Iris pigment epithelial cell (primary cell): Measurements from ENCODE around the gene TPD52L2.

Experiments used
- DNase-seq: peaks from one replicate; pipeline ENCODE4 v3.0.0-alpha.2; 2011; ENCODE audit warnings: low read depth

Gene TPD52L2

GRCh38 chr20:63864978-63865640 lies at the start of gene TPD52L2:
Gene TPD52L2, plus strand, starts transcription at chr20:63865270. Its CDS starts 96 bp downstream, at chr20:63865366.
- DNase-seq: peak; percentile 99

DNA sequence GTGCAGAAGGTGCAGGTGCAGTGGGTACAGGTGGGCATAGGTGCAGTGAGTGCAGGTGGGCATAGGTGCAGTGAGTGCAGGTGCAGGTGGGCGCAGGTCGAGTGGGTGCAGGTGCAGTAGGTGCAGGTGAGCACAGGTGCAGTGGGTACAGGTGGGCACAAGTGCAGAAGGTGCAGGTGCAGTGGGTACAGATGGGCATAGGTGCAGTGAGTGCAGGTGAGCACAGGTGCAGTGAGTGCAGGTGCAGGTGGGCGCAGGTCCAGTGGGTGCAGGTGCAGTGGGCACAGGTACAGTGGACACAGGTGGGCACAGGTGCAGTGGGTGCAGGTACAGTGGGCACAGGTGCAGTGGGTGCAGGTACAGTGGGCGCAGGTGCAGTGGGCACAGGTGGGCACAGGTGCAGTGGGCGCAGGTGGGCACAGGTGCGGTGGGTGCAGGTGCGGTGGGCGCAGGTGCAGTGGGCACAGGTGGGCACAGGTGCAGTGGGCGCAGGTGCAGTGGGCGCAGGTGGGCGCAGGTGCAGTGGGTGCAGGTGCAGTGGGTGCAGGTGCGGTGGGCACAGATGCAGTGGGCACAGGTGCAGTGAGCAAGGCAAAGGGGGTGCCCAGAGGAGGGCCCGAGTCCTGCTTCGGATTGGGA lies 49.3 kb upstream of the TPD52L2 start:
- no peak for DNase-seq

- no peak for DNase-seq
Observed at GRCh38 chr20:63819224-63819921, 45.7 kb upstream of the TPD52L2 start.

GRCh38 chr20:63821811-63822210 lies 43.3 kb upstream of the TPD52L2 start:
- no peak for DNase-seq

- DNase-seq: no peak
Observed at GRCh38 chr20:63822276-63822696, 42.8 kb upstream of the TPD52L2 start.

DNA sequence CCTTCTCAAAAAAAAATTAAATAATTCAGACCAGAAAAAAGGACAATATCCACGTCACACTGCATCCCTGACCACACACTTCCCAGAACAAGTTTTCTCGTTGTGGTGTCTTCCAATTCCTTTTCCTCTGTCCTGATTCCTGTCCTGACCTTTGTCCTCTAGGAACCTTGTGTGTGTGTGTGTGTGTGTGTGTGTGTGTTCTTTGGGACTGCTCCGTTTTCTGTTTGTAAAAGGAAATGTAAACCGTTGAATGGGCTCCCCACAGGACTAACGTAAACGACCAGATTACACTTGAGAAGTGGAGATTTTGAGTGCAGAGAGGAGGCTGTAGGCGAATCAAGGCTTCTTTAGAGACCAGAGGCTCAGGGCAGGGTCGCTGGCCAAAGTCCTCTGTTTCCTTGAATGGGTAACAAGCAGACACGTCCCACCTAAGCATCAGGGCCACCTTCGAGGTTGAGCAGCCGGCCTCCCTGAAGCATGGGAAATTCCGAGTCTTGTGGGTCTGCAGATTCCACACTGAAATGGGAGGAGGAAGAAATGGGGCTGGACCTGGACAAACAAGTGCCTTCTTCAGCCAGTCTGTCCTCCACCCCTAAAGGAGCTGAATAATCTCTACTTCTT lies 41.3 kb upstream of the TPD52L2 start:
- no peak for DNase-seq

DNA sequence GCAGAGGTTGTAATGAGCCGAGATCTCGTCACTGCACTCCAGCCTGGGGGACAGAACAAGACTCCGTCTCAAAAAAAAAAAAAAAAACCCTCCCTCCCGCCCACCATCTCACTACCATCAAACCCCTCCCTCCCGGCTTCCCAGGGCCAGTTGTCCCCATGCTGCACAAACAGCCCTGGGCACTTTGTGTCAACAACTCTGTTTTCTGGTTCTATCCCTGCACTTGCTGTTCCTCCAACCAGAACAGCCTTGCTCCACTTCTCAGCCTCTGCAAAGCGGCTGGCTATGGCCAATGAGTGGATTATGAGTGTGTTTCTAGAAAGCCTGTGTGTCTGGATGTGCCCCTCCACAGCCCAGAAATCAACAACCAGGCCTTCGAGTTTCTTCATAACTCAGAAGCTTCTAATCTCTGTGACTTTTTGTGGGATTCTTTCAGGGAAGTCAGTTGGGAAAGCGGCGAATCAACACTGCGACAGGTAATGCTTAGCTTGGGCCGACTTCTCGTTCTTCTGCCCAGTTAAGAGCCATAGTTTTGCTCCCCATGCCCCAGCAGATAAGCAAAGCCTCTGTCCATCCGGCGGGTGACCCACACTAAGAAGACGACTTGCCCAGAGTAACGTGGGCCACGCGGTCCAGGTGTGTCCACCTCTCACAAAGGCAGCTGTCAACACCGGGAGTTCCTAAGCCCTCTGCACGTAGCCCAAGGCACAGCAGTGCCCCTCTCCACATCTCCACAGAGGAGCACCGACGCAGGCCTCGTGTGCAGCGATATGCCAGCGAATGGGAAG lies 39.5 kb upstream of the TPD52L2 start:
- no peak for DNase-seq

DNA sequence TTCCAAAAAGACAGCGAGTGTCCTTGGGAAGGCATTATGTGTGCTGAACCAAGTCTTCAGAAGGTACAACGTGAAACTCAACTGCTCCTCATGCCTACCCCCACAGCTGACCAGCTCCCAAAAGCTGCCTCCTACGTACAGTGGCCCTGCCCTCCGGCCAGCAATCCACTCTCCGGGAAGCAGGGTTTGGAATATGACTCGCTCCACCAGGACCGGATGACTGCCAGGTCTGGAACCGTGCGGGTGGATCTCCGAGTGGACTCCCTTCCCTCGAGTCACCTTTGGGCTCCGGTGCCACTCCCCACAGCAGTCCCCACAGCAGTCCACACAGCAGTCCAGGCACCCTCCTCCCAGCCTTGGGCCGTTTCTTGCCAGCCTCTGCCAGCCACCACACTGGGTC lies 38.3 kb upstream of the TPD52L2 start:
- DNase-seq: no peak

GRCh38 chr20:63828124-63828523 lies 36.9 kb upstream of the TPD52L2 start:
- DNase-seq: no peak

DNA sequence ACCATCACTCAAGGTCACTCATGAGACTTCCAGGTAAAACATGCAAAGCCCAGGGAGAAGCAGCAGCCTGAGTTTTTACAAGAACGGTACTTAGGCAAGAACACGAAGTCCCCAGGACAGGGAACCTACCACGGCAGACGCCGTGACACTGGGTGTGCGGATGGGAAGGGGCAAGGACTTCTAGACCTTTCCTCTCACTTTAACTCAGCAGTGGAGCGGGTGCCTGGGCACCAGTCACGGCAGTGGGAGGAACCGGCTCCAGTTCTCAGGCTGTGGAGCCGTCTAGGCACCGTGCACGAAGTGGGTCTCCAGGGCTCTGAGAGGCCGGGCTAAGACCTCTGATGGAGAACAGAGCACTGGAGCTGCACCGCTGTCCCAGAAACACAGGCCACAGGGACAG lies 36.5 kb upstream of the TPD52L2 start:
- no peak for DNase-seq

DNA sequence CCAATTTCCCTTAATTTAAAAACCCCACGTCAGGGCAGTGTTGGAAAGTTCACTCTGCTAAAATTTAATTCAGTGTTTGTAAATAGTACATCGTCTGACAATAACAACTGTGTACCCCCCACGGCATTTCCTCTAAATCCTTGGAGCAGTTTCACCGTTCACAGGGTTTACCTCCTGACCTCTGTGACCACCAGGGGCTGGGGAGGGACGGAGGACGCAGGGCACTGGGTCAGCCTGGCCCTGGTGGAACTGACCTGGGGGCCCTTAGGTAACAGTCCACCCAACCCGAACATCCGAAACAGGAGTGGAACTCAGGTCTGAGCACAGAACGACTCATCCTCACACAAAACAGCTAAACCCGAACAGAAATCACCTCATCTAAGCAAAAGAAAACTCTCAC lies 36.1 kb upstream of the TPD52L2 start:
- no peak for DNase-seq

- no peak for DNase-seq
Observed at GRCh38 chr20:63829603-63829944, 35.5 kb upstream of the TPD52L2 start.

GRCh38 chr20:63829945-63830835 lies 34.9 kb upstream of the TPD52L2 start:
- peak; percentile 44 for DNase-seq

DNA sequence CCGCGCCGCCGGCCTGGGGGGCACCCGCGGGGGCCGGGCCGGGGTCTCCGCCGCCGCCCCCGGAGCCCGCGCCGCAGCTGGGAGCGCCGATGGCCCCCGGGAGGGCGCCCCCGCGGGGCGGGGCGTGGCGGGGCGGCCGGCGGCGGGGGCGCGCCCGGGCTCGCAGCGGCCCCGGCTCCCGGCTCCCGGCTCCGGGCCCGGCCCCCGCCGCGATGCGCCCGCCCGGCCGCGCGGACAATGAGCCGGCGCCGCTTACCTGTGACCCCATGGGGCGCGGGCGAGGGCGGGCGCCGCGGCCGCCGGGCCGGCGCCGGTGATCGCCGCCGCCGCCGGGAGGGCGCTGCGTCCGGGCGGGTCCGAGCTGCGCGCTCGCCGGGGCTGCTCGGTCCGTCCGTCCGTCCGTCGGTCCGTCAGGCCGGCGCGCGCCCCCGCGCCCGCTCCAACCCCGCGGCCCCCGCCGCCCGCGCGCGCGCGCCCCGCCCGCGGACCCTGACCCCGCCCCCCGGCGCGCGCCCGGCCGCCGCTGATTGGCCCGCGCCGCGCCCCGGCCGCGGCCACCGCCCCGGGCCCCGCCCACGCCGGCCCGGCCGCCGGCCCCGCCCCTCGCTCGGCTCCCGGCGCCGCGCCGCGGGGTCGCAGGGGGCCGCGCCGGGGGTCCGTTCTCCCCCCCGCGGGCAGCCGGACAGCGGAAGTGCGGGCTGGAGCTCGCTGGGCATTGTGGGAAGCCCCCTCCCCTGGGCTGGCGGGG lies 34.1 kb upstream of the TPD52L2 start, which contains the start of gene ZBTB46:
ZBTB46 (minus strand) TSS at position 424 of the 748 bp plus-strand sequence. CDS start 40,507 bp downstream, outside the sequence.
- peak; percentile 56 for DNase-seq

GRCh38 chr20:63831646-63831992 lies 33.5 kb upstream of the TPD52L2 start:
- DNase-seq: no peak

DNA sequence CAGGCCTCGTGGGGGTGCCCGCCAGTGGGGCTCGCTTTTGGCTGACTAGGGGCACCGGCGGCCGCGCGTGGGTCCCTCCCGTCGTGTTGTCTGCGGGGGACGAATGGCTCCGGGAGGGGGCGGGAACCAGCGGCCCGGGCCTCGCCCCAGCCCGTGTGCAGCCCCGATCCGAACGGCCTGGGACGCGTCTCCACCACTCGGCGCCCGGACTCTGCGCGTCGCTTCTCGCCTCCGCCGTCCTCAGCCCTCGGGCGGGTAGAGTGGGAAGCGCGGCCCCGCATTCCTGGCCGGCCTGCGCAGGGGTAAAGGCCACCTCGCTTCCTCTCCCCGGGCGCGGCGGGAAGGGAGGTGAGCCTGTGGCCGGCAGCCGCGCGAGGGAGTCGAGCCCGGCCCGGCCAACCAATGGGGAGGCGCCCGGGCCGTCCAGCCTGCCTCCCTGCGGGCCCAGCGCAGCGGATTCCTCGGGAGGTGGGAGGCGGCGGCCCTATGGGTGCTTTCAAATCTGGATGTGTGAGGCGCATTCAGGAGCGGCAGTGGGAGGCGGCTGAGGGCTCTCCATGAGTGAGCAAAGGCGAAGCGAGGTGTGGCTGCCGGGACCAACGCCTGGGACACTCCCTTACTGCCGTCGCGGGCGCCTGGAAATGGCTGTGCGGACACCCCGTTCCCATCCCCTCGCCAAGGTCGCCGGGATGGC lies 32.9 kb upstream of the TPD52L2 start:
- DNase-seq: peak; percentile 43

DNA sequence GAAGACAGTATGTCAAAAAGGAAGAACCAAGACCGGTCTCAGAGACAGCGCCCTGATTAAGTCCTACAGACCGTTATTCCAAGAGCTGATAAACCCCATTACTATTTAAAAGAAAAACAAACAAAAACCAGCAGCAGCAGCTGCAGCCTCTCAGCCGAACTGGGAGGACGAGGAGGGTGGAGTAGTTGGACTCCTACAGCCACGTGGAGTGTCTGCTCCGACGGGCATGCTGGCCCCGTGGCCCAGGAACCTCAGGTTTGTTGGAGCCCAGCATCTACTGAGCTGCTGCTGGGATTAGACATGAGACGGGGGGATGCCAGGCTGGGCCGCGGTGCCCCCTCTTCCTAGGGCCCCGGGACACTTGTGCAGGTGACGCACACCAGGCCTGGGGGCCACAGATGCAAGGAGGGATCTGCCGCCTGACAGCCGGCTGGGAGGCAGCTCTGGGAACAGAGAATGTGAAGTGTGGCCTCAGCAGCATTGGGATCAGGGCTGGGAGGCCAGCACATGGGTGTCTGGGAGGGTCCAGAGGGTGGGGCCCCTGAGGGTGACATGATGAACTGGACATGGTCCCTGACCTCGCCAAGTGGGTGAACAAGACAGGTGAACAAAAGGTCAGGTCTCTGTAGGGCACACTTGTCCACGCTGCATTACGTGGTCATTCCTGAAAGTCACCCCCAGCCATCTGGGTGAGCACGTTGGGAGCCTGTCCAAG lies 31.1 kb upstream of the TPD52L2 start:
- DNase-seq: peak; percentile 65

DNA sequence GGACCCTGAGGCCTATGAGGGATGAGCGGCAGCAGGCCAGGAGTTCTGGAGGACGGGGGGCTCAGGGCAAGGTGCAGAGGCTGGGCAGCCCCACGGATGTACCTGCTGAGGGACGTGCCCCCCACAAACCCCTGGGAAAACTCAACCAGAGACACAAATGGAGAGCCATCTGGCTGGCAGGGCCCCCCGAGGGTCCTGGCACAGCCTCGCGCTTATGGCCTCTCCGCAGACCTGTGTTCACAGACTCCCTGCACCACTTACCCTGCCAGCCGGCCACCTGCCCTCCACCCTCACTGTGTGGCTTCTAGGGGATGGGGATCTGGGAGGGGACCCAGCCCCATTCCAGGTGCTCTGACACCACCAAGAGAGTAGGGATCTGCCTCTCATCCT lies 30.6 kb upstream of the TPD52L2 start:
- no peak for DNase-seq
